HepG2 (cell line): ENCODE data around the gene SETD1B. TPM values are rescaled to one million over a fixed set of nuclear protein-coding genes. Genes with fewer than 3 reads are reported as not detected.

Source experiments
- FIP1L1 ChIP-seq: fragments of 200-400 bp; formaldehyde crosslinking; IDR thresholded peaks from 2 replicates; pipeline ENCODE4 v1.6.1; 2018; ENCODE audit warnings: low read depth, mild to moderate bottlenecking, low read length, moderate library complexity, borderline replicate concordance; ENCODE audit not compliant: insufficient read depth
- GTF2F1 ChIP-seq: fragments of 150-350 bp; IDR thresholded peaks from 2 replicates; pipeline ENCODE4 v1.6.1; 2014; ENCODE audit warnings: low read length
- KAT2B ChIP-seq: fragments of 150-350 bp; IDR thresholded peaks from 2 replicates; pipeline ENCODE4 v1.6.1; 2014; ENCODE audit warnings: low read depth, low read length, borderline replicate concordance
- KDM5B ChIP-seq: sonication (generic); formaldehyde crosslinking; IDR thresholded peaks from 2 replicates; pipeline ENCODE4 v1.4.0; 2020; ENCODE audit warnings: missing genetic modification reagents, mild to moderate bottlenecking, borderline replicate concordance
- KIAA2018 ChIP-seq: sonication (generic); formaldehyde crosslinking; IDR thresholded peaks from 2 replicates; pipeline ENCODE4 v1.5.0; 2020; ENCODE audit warnings: mild to moderate bottlenecking, missing genetic modification reagents, borderline replicate concordance
- RCOR2 ChIP-seq: IDR thresholded peaks from 2 replicates; pipeline ENCODE4 v1.6.1; 2016; ENCODE audit warnings: missing biosample characterization, missing genetic modification reagents
- SALL1 ChIP-seq: sonication (generic); formaldehyde crosslinking; IDR thresholded peaks from 2 replicates; pipeline ENCODE4 v1.8.0; 2022; ENCODE audit warnings: mild to moderate bottlenecking, missing genetic modification reagents
- THRA ChIP-seq: sonication (generic); formaldehyde crosslinking; IDR thresholded peaks from 2 replicates; pipeline ENCODE4 v1.4.0; 2020; ENCODE audit warnings: missing genetic modification reagents, borderline replicate concordance
- ZBTB4 ChIP-seq: sonication (generic); formaldehyde crosslinking; IDR thresholded peaks from 2 replicates; pipeline ENCODE4 v1.4.0; 2020; ENCODE audit warnings: missing genetic modification reagents, mild to moderate bottlenecking, borderline replicate concordance
- ZNF121 ChIP-seq: sonication (generic); formaldehyde crosslinking; IDR thresholded peaks from 2 replicates; pipeline ENCODE4 v1.5.0; 2020; ENCODE audit warnings: mild to moderate bottlenecking, missing genetic modification reagents
- ZNF766 ChIP-seq: sonication (generic); formaldehyde crosslinking; IDR thresholded peaks from 2 replicates; pipeline ENCODE4 v1.5.0; 2020; ENCODE audit warnings: missing genetic modification reagents, borderline replicate concordance
- polyA plus RNA-seq, 8 experiments: library from polyadenylated mRNA; depleted of rRNA in 3 of 8; stranded (reverse) in 7 of 8; unstranded in 1 of 8; fragments of >200 nt; fragmentation: Illumina TruSeq in 4 of 8; extraction: Trizol in 4 of 8; gene quantifications; 2 replicates each; pipeline versions ENCODE4 v1.2.1 to v1.2.3, GENCODE V29; 2011 to 2016; ENCODE audit warnings: low read depth in 4 of 8, missing spikeins in 1 of 8, mixed read lengths in 1 of 8; ENCODE audit not compliant: insufficient read depth in 1 of 8
- total RNA-seq, 5 experiments: library from RNA; depleted of rRNA; stranded (reverse); fragments of >200 nt; fragmentation: Illumina TruSeq; extraction: Trizol; gene quantifications; 2 replicates each; pipeline ENCODE4 v1.2.3, GENCODE V29; 2016; ENCODE audit warnings: low read depth in 1 of 5
- TF ChIP-seq, protein P1 (sequence below): sonication (generic); formaldehyde crosslinking; IDR thresholded peaks from 2 replicates; pipeline ENCODE4 v1.5.1; 2020; ENCODE audit warnings: missing genetic modification reagents, mild to moderate bottlenecking, borderline replicate concordance

The SETD1B gene
- total and polyA plus RNA-seq, 2 of the 13 experiments (the other 11 are each of a cell fraction or from before 2014, with no cell fraction given): 1.1 to 1.4 TPM

DNA sequence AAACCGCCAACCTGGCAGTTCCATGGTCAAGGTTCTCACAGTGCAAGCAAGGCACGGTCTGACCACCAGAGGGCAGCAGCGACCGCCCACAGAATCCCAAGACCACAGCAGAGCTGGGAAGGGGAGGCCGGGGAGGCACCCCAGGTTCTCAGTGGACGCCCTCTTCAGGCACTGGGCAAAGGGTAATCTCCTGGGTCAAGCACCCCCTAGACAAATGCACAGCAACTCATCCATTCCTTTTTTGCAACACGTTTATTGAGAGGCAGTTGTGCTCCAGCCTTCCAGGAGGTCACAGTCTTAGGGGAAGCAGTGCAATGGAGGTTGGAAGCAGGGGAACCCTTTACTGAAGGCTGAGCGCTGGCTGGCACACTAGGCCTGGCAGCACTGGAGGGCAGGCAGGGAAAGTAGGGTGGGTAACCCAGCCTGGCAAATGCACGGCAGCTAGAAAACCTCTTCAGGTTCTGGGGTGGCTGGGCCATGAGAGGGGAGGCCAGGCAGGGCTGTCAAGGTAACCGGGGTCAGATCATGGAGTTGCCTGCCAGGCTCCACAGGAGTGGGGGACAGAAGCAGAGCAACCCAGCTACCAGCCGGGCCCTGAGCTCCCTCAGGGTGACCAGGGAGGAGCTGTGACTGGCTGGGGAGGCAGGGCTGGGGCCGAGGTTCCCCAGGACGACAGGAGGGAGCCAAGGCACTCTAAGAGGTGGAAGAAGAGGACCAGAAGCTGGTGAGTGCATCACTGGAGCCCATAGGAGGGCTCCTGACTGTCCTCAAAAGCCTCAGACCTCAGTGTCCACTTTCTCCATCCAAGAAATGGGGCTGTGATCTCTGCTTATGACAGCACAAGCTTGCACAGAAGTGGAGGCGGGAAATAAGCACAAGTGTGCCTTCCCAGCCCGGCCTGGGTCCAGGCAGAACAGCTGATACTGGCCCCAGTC, 8.5 kb upstream of the SETD1B start (continued):
- 0 out of 2 replicates have a peak, but pooled peaks have one; percentile 54 for TF ChIP-seq ZBTB4 (CRISPR knock-in tag)
- TF ChIP-seq RCOR2 (CRISPR knock-in tag): no peak
- TF ChIP-seq FIP1L1: no peak
- no peak for TF ChIP-seq KDM5B (CRISPR knock-in tag)
- TF ChIP-seq, protein P1, sequence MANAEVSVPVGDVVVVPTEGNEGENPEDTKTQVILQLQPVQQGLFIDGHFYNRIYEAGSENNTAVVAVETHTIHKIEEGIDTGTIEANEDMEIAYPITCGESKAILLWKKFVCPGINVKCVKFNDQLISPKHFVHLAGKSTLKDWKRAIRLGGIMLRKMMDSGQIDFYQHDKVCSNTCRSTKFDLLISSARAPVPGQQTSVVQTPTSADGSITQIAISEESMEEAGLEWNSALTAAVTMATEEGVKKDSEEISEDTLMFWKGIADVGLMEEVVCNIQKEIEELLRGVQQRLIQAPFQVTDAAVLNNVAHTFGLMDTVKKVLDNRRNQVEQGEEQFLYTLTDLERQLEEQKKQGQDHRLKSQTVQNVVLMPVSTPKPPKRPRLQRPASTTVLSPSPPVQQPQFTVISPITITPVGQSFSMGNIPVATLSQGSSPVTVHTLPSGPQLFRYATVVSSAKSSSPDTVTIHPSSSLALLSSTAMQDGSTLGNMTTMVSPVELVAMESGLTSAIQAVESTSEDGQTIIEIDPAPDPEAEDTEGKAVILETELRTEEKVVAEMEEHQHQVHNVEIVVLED (CRISPR knock-in tag): no peak
- no peak for TF ChIP-seq KAT2B
- TF ChIP-seq ZNF121 (CRISPR knock-in tag): no peak
- peak; percentile 73; the same call in 1 of the 2 replicates for TF ChIP-seq SALL1 (CRISPR knock-in tag)
- TF ChIP-seq ZNF766: no peak
- TF ChIP-seq KIAA2018: no peak
- TF ChIP-seq THRA (CRISPR knock-in tag): 0 out of 2 replicates have a peak, but pooled peaks have one; percentile 38
- no peak for TF ChIP-seq GTF2F1
